ENCODE results near the gene GJC2.

Gene GJC2

GRCh38 chr1:228139406-228139930 is 10.3 kb upstream of the GJC2 start:
- no CpG with 5 or more reads among the region's 30 CpGs for WGBS, 2 donors (ENCODE audit: extremely low coverage in 2 of 2, insufficient read length in 2 of 2, insufficient replicate concordance in 1 of 2)
- H3K4ac ChIP-seq (ENCODE audit: low read length), result no peak overlapping the region
- H3K27ac ChIP-seq (replicated peaks; ENCODE audit: low read length), result peak overlapping the region; percentile 77
- peak overlapping the region; percentile 95 for H3K23ac ChIP-seq (ENCODE audit: low read depth, low read length, poor library complexity)
- peaks cover 6 to 10% of the 10 kb centered on the region in 2 donors for H3K4me1 ChIP-seq (ENCODE audit: control insufficient read depth in 2 of 2, insufficient read depth in 1 of 2, low read depth in 1 of 2, low read length in 2 of 2)
- no peak for DNase-seq (ENCODE audit: low spot score)
- no peak overlapping the region for H2BK15ac ChIP-seq (ENCODE audit: low read length)
- peaks cover 0 to 16% of the 10 kb centered on the region in 2 donors for H3K36me3 ChIP-seq (replicated peaks in 1 of 2; ENCODE audit: control insufficient read depth in 2 of 2, insufficient read depth in 2 of 2, low read length in 2 of 2)
- H4K8ac ChIP-seq (ENCODE audit: low read depth, low read length), result no peak overlapping the region
- peak overlapping the region; percentile 77 to 96 for H3K4me3 ChIP-seq (ENCODE audit: low read length in 2 of 2)
- H3K18ac ChIP-seq (ENCODE audit: low read length), result peak overlapping the region; percentile 81
- peaks cover 0 to 28% (median 17%) of the 10 kb centered on the region in 3 experiments for H3K27me3 ChIP-seq (ENCODE audit: control insufficient read depth in 3 of 3, insufficient read depth in 3 of 3, low read depth in 1 of 3, low read length in 3 of 3)
- H3K14ac ChIP-seq (ENCODE audit: low read length), result no peak overlapping the region
- peaks cover 21% of the 10 kb centered on the region for H3K79me1 ChIP-seq (ENCODE audit: low read depth, low read length)
- no peak overlapping the region for H2BK120ac ChIP-seq (ENCODE audit: low read depth, low read length)
- no peak overlapping the region for H4K91ac ChIP-seq (ENCODE audit: low read depth, low read length, poor library complexity)
- H3K9me3 ChIP-seq (replicated peaks in 1 of 2; ENCODE audit: control insufficient read depth in 2 of 2, insufficient read depth in 1 of 2, low read depth in 1 of 2, low read length in 2 of 2), result no peaks in the 10 kb centered on the region
- peak overlapping the region; percentile 66 for H3K9ac ChIP-seq (ENCODE audit: low read depth, low read length, poor library complexity)
- peak overlapping the region; percentile 54 for H2AK5ac ChIP-seq (ENCODE audit: low read depth, low read length)
- no peak overlapping the region for H2BK5ac ChIP-seq (ENCODE audit: low read length)
- H2BK12ac ChIP-seq (ENCODE audit: low read length), result no peak overlapping the region
- H3K4me2 ChIP-seq (ENCODE audit: insufficient read depth, low read length, poor library complexity, severe bottlenecking), result peak overlapping the region; percentile 75
- H2AFZ ChIP-seq (ENCODE audit: low read length), result peak overlapping the region; percentile 99

GRCh38 chr1:228139931-228140723 is 9.6 kb upstream of the GJC2 start, which contains the start of gene GUK1:
Gene GUK1, plus strand, starts transcription at chr1:228140279. Its CDS starts 24 bp downstream, at chr1:228140303.
- H3K27ac ChIP-seq (replicated peaks; ENCODE audit: low read length), result peak within 1 kb of the TSS; percentile 77
- H3K27me3 ChIP-seq (ENCODE audit: control insufficient read depth in 3 of 3, insufficient read depth in 3 of 3, low read depth in 1 of 3, low read length in 3 of 3), result peaks cover 0 to 22% (median 12%) of the 10 kb centered on the region in 3 experiments
- H2BK120ac ChIP-seq (ENCODE audit: low read depth, low read length), result no peak within 1 kb of the TSS
- H3K18ac ChIP-seq (ENCODE audit: low read length), result peak within 1 kb of the TSS; percentile 95
- H2AFZ ChIP-seq (ENCODE audit: low read length), result peak within 1 kb of the TSS; percentile 99
- DNase-seq (ENCODE audit: low spot score), result peak; percentile 99
- peaks cover 25% of the 10 kb centered on the region for H3K79me1 ChIP-seq (ENCODE audit: low read depth, low read length)
- H2AK5ac ChIP-seq (ENCODE audit: low read depth, low read length), result peak within 1 kb of the TSS; percentile 83
- H3K4ac ChIP-seq (ENCODE audit: low read length), result no peak within 1 kb of the TSS
- H3K36me3 ChIP-seq (replicated peaks in 1 of 2; ENCODE audit: control insufficient read depth in 2 of 2, insufficient read depth in 2 of 2, low read length in 2 of 2), result peaks cover 0 to 16% of the 10 kb centered on the region in 2 donors
- peaks cover 6 to 10% of the 10 kb centered on the region in 2 donors for H3K4me1 ChIP-seq (ENCODE audit: control insufficient read depth in 2 of 2, insufficient read depth in 1 of 2, low read depth in 1 of 2, low read length in 2 of 2)
- peak within 1 kb of the TSS; percentile 51 for H2BK12ac ChIP-seq (ENCODE audit: low read length)
- H3K9me3 ChIP-seq (replicated peaks in 1 of 2; ENCODE audit: control insufficient read depth in 2 of 2, insufficient read depth in 1 of 2, low read depth in 1 of 2, low read length in 2 of 2), result no peaks in the 10 kb centered on the region
- peak within 1 kb of the TSS; percentile 98 for H3K9ac ChIP-seq (ENCODE audit: low read depth, low read length, poor library complexity)
- peak within 1 kb of the TSS; percentile 97 for H3K4me2 ChIP-seq (ENCODE audit: insufficient read depth, low read length, poor library complexity, severe bottlenecking)
- H3K23ac ChIP-seq (ENCODE audit: low read depth, low read length, poor library complexity), result peak within 1 kb of the TSS; percentile 95
- peak within 1 kb of the TSS; percentile 69 for H4K91ac ChIP-seq (ENCODE audit: low read depth, low read length, poor library complexity)
- H2BK15ac ChIP-seq (ENCODE audit: low read length), result peak within 1 kb of the TSS; percentile 64
- H3K14ac ChIP-seq (ENCODE audit: low read length), result peak within 1 kb of the TSS; percentile 97
- peak within 1 kb of the TSS; percentile 62 for H2BK5ac ChIP-seq (ENCODE audit: low read length)
- no CpG with 5 or more reads among the region's 95 CpGs for WGBS, 2 donors (ENCODE audit: extremely low coverage in 2 of 2, insufficient read length in 2 of 2, insufficient replicate concordance in 1 of 2)
- H3K4me3 ChIP-seq (ENCODE audit: low read length in 2 of 2), result peak within 1 kb of the TSS; percentile 96 to 100
- no peak within 1 kb of the TSS for H4K8ac ChIP-seq (ENCODE audit: low read depth, low read length)

GRCh38 chr1:228140724-228141225 is 9.0 kb upstream of the GJC2 start:
- Histone ChIP-seq H2AK5ac (ENCODE audit: low read depth, low read length) (peak overlapping the region; percentile 83), H3K14ac (ENCODE audit: low read length) (no peak overlapping the region), H2BK15ac (ENCODE audit: low read length) (peak overlapping the region; percentile 64), H4K91ac (ENCODE audit: low read depth, low read length, poor library complexity) (peak overlapping the region; percentile 69), H2BK120ac (ENCODE audit: low read depth, low read length) (no peak overlapping the region), H3K4me1 (ENCODE audit: control insufficient read depth in 2 of 2, insufficient read depth in 1 of 2, low read depth in 1 of 2, low read length in 2 of 2) (peaks cover 6 to 10% of the 10 kb centered on the region in 2 donors), H3K18ac (ENCODE audit: low read length) (peak overlapping the region; percentile 95), H2AFZ (ENCODE audit: low read length) (peak overlapping the region; percentile 99), H3K79me1 (ENCODE audit: low read depth, low read length) (peaks cover 30% of the 10 kb centered on the region), H3K23ac (ENCODE audit: low read depth, low read length, poor library complexity) (peak overlapping the region; percentile 95), H2BK12ac (ENCODE audit: low read length) (no peak overlapping the region), H3K9ac (ENCODE audit: low read depth, low read length, poor library complexity) (peak overlapping the region; percentile 98), H3K27ac (replicated peaks; ENCODE audit: low read length) (no peak overlapping the region), H3K4me3 (ENCODE audit: low read length in 2 of 2) (peak overlapping the region; percentile 96 to 100), H3K36me3 (replicated peaks in 1 of 2; ENCODE audit: control insufficient read depth in 2 of 2, insufficient read depth in 2 of 2, low read length in 2 of 2) (peaks cover 0 to 22% of the 10 kb centered on the region in 2 donors), H3K9me3 (replicated peaks in 1 of 2; ENCODE audit: control insufficient read depth in 2 of 2, insufficient read depth in 1 of 2, low read depth in 1 of 2, low read length in 2 of 2) (no peaks in the 10 kb centered on the region), H3K27me3 (ENCODE audit: control insufficient read depth in 3 of 3, insufficient read depth in 3 of 3, low read depth in 1 of 3, low read length in 3 of 3) (peaks cover 0 to 15% (median 11%) of the 10 kb centered on the region in 3 experiments), H3K4ac (ENCODE audit: low read length) (no peak overlapping the region), H4K8ac (ENCODE audit: low read depth, low read length) (no peak overlapping the region), H2BK5ac (ENCODE audit: low read length) (peak overlapping the region; percentile 62), H3K4me2 (ENCODE audit: insufficient read depth, low read length, poor library complexity, severe bottlenecking) (peak overlapping the region; percentile 97)
- no CpG with 5 or more reads among the region's 25 CpGs for WGBS, 2 donors (ENCODE audit: extremely low coverage in 2 of 2, insufficient read length in 2 of 2, insufficient replicate concordance in 1 of 2)
- no peak for DNase-seq (ENCODE audit: low spot score)
